DLD1 (cell line): ENCODE measurements around the gene PRDM16.

ENCODE experiments used
- in situ Hi-C: cut with HindIII; loops from 2 replicates; pipeline ENCODE4 v1.10.0; 2017; ENCODE audit warnings: low sequenced_read_pairs

Gene PRDM16

GRCh38 chr1:3457910-3458883 lies 389.2 kb downstream of the PRDM16 start:
- in situ Hi-C loops = no loop called here

- in situ Hi-C loops = no loop called here
Observed at GRCh38 chr1:3459051-3459908, 390.3 kb downstream of the PRDM16 start.

- in situ Hi-C loops = no loop called here
Observed at GRCh38 chr1:3459940-3460671, 391.1 kb downstream of the PRDM16 start.

- in situ Hi-C loops = no loop called here
Observed at GRCh38 chr1:3460672-3461131, 391.7 kb downstream of the PRDM16 start.

GRCh38 chr1:3461238-3461933 lies 392.4 kb downstream of the PRDM16 start:
- in situ Hi-C loops = no loop called here

GRCh38 chr1:3461934-3462275 lies 392.9 kb downstream of the PRDM16 start:
- in situ Hi-C loops = no loop called here

- in situ Hi-C loops = no loop called here
Observed at GRCh38 chr1:3462356-3463012, 393.5 kb downstream of the PRDM16 start.

- in situ Hi-C loops = no loop called here
Observed at GRCh38 chr1:3463013-3463385, 394.0 kb downstream of the PRDM16 start.

- in situ Hi-C loops = no loop called here
Observed at GRCh38 chr1:3463408-3463863, 394.4 kb downstream of the PRDM16 start.

- in situ Hi-C loops = no loop called here
Observed at GRCh38 chr1:3463891-3464648, 395.1 kb downstream of the PRDM16 start.

- in situ Hi-C loops = no loop called here
Observed at GRCh38 chr1:3464649-3465025, 395.6 kb downstream of the PRDM16 start.

GRCh38 chr1:3465091-3465934 lies 396.3 kb downstream of the PRDM16 start:
- in situ Hi-C loops = no loop called here

GRCh38 chr1:3465935-3466321 lies 396.9 kb downstream of the PRDM16 start:
- in situ Hi-C loops = no loop called here

- in situ Hi-C loops = no loop called here
Observed at GRCh38 chr1:3466366-3467075, 397.5 kb downstream of the PRDM16 start.

- in situ Hi-C loops = no loop called here
Observed at GRCh38 chr1:3467096-3468036, 398.4 kb downstream of the PRDM16 start.

- in situ Hi-C loops = no loop called here
Observed at GRCh38 chr1:3468236-3469103, 399.5 kb downstream of the PRDM16 start.
